NCI-H510A treated with DMSO at 0.1 percent for 48 hours (cell line): ENCODE data around the gene SPOP.

ENCODE experiments used
- DNase-seq: peaks from one replicate; lab custom pipeline; 2025; lab: John Stamatoyannopoulos, UW

SPOP gene

DNA sequence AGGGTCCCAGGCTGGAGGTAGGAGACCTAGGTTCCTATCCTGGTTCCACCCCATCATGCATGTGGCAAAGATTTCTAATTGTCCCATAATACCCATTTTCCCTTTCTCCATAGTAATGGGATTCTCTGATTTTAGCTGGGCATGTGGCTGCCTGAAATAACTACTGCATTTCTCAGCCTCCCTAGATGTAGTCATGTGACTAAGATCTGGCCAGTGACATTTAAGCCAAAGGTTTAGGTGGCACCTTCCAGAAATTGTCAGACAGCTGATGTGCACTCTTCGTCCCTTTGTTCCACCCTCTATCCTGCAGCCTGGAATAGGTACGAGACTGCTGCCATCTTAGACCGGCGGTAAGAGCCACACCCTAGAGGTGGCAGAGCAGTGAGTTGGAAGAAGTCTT lies 94.0 kb downstream of the SPOP start:
- no peak for DNase-seq

DNA sequence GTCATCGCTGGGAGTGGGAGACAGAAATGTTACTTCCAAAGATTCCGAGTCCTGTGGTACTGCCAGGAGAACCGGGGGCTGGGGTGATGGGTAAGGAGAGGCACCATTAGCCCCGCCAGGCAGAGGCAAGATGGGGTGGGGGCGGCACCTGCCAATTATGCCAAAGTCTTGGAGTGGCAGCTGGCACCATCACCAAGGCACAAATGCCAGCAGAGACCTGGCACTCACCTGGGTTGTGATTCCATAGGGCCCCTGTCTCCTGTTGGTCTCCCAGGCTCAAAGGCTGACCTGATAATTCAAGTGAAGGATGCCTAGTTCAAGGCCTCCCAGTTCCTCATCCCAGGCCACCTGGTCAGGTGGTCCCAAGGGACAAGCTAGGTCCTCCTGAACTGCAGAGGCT lies 94.7 kb downstream of the SPOP start:
- no peak for DNase-seq

DNA sequence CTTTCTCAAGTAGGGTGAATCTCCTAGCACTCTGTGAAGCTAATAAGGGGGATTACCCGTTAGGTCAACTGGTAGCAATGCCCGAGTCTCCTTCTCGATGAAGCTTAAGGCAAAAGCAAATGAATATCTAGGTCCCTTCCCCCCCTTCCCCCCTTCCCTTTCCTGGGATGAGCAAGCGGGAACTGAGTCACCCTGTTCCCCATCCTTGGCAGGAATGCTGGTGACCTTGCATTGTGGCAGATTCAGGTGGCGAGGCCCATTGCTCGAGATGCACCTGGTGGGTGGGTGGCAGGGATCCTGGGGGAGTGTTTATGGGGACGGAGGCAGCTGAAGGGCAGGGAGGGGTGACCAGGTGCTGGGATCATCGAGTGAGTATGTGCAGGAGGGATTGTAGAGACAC lies 95.1 kb downstream of the SPOP start:
- DNase-seq: no peak

DNA sequence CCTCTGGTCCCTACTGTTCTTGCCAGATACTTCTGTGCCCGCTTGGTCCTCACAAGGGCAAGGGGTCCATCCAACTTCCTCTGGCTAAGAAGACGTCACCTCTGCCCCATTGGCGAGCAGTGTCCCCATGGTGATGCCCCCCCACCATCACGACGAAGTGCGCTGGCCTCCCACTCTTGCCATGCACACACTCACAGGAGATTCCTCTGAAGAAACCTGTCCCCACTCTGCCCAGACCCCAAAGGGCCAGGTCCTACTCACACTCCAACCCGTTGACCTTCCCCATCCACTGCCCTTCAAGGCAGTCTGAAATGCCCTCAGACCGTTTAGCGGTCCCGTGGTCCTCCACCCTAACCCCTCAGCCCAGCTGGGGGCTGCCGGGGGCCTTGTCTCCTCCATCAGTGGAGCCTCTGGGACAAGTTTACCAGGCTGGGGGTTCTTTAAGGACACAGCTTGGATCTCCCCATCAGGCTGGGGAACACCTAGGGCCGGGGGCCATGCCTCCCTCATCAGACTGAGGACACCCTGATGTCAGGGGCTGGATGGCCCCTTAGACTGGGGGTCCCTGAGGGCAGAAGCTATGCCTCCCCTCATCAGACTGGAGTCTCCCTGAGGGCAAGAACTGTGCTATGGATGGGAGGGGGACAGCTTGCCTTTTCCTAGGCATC lies 95.7 kb downstream of the SPOP start:
- no peak for DNase-seq

DNA sequence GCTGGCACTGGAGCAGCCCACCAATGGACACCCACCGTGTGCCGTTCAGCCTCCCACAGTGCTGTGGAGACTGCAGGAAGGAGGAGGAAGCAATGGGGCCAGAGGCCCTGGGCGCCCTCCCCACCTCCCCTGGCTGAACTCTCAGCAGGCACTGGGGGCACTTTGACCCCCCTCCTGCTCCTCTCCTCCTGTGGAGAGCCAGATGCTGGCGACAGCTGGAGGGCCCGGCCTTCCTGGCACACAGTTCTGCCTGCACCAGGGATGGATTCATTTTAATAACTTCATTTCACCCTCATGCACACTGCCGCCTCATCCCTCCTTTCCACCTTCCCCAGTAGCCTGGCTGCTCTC lies 96.3 kb downstream of the SPOP start:
- no peak for DNase-seq

DNA sequence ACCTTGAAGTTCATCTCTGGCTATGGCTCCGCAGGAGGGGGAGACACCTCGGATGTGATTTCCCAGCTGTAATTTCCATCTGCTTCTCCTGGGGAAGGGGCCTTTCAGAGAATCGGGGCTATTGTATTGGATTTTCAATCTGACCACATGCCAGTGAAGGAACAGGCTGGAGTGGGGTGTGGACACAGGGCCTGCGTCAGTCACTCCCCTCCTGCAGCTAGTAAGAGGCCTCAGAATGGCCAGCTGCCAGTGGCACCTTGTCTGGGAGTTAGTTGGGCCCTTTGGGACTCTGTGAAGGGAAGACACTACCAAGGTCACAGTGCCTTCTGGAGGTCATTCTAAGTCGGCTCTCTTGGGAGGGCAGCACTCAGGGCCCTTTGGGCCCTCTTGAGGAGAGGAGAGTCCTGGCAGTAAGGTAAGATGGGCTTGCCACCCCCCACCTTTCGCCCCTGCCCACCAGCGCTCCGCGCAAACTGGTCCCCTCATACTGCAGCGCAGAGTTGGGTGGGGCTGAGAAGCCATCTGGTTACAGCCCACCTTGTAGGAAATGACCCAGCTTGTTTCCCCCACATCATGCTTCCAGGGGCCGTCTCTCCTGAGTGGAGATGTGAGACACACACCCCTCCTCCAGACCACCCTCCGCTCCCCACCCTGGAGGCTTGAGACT lies 96.8 kb downstream of the SPOP start:
- no peak for DNase-seq

DNA sequence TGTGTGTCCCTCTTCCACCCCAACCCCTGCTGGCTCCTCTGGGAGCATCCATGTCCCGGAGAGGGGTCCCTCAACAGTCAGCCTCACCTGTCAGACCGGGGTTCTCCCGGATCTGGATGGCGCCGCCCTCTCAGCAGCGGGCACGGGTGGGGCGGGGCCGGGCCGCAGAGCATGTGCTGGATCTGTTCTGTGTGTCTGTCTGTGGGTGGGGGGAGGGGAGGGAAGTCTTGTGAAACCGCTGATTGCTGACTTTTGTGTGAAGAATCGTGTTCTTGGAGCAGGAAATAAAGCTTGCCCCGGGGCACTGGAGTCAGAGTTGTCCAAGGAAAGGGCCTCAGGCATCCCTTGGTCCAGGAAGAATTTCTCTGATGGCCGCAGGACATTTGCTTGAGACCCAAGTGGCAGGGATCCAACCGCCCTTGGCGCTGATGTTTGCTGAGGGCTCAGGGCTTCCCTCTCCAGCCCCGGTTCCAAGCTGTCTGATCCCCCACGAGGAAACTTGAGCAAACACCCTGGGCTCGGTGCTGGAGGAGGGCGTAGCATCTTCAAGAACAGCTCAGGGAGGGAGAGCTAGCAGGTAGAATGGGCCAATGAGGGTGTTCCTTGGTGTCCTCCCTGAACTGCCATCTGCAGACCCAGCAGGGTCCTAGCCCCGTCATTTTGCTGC lies 97.7 kb downstream of the SPOP start:
- DNase-seq: no peak

DNA sequence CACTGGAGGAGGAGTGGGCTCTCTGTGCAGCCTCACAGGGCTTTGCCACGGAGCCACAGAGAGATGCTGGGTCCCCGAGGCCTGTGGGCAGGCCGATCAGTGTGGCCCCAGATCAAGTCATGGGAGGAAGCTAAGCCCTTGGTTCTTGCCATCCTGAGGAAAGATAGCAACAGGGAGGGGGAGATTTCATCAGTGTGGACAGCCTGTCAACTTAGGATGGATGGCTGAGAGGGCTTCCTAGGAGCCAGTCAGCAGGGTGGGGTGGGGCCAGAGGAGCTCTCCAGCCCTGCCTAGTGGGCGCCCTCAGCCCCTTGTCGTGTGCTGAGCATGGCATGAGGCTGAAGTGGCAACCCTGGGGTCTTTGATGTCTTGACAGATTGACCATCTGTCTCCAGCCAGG lies 98.4 kb downstream of the SPOP start:
- DNase-seq: no peak

DNA sequence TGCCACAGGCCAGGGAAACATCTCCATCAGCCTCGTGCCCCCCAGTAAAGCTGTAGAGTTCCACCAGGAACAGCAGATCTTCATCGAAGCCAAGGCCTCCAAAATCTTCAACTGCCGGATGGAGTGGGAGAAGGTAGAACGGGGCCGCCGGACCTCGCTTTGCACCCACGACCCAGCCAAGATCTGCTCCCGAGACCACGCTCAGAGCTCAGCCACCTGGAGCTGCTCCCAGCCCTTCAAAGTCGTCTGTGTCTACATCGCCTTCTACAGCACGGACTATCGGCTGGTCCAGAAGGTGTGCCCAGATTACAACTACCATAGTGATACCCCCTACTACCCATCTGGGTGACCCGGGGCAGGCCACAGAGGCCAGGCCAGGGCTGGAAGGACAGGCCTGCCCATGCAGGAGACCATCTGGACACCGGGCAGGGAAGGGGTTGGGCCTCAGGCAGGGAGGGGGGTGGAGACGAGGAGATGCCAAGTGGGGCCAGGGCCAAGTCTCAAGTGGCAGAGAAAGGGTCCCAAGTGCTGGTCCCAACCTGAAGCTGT lies 98.9 kb downstream of the SPOP start:
- DNase-seq: no peak

DNA sequence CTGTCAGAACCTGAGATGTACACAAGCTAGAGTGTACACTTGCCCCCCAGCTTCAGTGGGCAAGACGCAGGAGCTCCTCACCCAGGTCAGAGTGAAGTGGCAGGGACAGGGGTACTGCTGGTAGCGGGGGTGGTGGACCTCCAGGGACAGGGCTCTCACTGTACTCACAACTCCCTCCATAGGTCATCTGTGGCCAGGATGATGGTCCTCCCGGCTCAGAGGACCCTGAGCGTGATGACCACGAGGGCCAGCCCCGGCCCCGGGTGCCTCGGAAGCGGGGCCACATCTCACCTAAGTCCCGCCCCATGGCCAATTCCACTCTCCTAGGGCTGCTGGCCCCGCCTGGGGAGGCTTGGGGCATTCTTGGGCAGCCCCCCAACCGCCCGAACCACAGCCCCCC lies 99.5 kb downstream of the SPOP start:
- DNase-seq: no peak

DNA sequence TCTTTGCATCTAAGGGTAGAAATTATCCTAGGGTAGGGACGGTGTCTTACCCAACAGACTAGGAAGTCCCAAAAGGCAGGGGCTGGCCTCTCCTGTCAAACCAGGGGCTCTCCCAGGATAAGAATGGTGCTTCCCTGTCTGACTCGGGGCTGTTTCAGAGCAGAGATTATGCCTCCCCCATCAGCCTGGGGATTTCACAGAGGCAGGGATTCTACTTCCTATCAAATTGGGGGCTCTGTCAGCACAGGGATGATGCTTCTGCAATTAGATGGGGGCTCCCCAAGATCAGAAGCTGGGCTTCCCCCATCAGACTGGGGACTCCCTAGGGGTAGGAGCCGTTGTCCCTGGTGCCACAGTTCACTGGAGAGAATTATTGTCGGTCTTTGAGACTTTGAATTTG lies 99.9 kb downstream of the SPOP start:
- DNase-seq: no peak

DNA sequence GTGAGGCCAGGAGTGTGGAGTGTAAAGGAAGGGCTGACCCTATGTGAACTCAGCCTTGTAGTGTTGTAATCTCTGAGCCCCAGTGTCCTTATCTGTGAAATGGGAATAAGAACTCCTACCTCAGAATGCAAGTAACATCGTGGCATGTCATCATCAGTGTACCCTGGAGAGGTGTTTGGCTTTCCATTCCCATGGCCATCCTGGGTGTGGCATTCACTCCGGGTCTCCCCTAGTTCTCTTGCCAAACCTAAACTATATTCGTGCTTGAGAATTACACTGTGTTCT lies 100.3 kb downstream of the SPOP start:
- no peak for DNase-seq

DNA sequence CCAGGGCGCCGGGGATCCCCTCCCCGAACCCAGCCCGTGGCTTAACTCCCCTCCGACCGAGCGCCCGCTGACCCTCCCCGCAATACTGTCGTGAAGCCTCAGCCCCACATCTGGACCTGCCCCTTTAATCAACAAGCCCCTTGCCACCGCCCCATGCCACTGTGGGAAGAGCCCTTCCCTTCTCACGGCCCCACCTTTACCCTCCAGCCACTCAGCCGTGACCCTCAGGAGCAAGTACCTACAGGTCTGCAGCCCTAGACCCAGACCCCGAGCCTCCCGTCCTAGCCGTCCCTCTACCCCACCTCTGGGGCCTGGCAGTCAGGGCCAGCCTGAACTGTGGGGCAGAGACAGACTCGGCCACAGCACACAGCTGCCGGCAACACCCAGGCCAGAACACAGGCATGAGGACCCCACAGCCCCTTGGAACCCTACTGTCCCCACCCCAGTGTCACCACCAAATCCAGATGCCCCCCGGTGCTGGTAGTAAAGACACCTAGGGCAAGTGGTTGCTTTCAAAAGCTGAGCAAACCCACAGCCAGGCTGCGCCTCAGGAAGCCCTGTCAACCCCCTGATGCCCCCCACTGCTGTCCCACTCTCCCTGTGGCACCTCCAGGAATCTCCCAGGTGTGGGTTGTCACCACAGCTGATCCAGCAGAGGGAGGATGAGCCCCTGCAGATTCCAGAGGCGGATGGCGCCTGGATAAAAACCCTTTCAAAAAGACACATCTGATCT lies 100.8 kb downstream of the SPOP start:
- no peak for DNase-seq

DNA sequence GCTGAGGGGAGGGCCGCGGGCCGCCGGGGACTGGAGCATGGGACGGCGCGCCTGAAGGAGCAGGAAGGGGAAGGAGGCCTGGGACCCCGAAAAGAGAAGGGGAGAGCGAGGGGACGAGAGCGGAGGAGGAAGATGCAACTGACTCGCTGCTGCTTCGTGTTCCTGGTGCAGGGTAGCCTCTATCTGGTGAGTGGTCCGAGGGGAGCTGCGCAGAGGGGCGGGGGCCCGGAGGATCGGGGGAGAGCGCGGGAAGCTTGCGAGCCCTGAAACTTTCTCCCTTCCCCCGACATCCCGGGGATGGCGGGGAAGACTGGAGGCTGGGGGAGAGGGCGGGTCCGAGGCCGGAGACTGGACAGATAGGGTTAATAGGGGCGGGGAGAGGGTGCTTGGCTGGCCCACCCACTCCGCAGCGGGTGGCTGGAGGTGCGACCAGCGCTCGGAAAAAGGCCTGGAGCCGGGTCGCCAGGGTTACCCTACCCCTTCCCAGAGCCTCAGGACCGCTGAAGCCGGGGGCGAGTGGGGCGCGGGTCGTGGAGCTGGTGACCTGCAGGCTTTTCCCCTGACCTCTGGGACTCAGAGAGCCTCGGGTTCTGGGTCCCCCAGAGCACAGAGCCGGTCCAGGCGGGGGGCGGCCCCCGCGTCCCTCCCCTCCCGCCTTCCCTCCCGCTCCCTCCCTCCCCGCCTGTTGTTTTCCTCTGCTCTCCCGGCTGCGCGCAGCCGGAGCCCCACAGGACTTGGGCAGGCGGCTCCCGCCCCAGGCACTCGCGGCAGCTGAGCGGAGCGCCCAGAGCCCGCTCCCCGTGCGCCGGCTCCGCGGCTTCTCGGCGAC lies 101.6 kb downstream of the SPOP start:
- peak; percentile 25 for DNase-seq

DNA sequence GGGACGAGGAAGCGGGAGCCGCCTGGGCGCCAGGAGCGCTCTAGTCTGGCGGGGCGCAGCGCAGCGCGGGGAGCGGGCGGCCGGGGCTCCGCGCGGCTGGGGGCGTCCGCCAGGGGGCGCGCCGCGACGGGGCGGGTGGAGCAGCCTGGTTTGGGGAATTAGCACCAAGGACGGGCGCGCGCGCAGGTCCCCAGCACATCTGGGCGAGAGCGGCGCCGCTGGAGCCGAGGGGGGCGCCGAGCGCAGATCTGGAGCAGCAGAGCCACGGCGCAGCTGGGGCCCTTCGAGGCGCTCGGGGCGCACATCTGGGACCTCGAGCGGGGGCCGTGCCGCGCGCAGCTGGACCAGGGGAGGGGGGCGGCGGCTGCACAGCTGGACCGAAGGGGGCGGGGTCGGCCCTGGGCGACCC lies 102.2 kb downstream of the SPOP start, which contains the start of gene NXPH3:
NXPH3 (plus strand) TSS at position 193 of the 409 bp plus-strand sequence. CDS start 349 bp downstream, outside the sequence.
- peak; percentile 53 for DNase-seq

DNA sequence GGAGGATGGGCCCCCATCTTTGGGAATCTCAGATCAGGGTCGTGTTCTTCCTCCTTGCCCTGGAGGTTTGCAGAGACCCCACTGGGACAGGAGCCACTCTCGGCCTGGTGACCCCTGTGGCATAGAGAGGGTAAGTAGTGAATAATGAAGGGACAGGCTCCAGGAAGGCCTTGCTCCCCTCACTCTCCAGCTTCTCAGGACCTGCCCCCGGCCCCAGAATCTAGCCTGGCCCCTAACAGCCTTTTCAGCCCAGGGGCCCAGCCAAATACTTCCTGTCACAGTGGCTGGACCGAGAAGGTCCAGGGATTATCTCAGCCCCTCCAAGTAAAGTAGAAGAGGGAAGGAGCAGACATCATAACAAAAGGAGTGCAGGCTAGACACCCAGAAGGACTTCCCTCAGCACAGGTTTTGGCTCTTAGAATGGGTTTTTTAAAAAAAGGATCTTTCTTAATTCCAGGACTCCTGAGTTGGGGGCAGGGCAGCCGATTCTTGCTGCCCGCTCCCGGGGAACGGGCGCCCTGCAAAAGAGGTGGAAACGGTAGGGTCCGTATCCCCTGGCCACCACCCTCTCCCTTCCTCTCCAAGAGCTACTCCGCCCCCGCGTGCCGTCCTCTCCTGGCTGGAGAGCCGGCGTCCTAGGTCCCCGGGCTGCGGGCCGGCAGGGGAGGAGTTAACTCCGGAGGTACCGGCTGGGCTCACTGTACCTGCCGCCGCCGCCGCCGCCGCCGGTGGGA lies 102.8 kb downstream of the SPOP start:
- no peak for DNase-seq

DNA sequence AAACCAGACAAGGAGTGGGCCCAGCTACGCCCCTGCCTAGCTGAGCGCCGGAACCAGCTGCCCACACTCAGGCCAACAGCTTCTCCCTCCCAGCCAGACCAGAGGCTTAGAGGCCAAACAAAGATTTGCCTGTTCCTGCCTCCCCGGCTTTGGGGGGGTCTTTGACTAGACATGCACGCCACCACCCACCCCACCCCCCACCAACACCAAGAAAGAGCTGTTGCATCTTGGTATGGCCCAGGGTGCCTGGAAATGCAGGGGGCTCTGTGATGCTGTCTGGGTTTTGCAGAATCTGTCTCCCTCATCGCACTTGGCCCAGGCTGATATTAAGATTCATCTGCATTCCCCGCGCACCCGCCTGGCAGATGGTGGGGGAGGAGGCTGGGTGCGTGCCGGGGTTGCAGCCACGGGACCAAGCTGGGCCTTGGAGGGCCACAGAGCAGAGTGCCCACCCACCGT lies 103.5 kb downstream of the SPOP start:
- DNase-seq: no peak

DNA sequence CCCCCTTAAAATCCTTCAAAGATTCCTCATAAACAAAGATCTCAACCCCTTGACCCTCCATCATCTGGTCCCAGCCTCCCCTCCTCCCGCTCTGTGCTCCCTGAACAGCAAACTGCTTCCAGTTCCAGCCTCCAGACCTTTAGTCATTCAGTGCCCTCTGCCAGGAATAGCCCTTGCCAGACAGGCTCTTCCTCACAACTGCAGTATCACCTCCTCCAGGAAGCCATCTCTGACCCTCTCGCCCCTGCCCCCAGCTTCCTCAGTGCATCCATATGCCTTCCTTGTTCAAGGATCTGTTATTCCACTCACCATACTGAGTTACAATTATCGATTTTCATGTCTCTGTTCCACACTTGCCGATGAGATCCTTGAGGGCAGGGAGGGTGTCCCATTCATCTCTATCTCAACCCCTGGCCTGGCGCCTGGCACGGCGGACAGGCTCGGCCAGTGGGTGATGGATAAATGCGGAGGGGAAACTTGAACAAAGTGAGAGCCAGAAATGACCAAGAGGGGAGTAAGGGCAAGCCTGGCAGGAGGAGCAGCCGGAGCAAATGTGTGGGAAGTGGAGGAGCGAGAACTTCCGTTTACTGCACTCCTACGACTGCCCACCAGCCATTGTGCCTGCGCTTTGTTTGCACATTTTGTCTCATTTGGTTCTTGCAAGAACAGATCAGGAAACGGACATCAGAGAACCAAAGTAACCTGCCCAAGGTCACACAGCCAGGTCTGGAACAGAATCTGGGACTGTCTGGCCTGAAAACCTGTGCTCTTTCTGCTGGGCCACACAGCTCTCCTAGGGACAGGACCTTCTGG lies 104.2 kb downstream of the SPOP start:
- no peak for DNase-seq

DNA sequence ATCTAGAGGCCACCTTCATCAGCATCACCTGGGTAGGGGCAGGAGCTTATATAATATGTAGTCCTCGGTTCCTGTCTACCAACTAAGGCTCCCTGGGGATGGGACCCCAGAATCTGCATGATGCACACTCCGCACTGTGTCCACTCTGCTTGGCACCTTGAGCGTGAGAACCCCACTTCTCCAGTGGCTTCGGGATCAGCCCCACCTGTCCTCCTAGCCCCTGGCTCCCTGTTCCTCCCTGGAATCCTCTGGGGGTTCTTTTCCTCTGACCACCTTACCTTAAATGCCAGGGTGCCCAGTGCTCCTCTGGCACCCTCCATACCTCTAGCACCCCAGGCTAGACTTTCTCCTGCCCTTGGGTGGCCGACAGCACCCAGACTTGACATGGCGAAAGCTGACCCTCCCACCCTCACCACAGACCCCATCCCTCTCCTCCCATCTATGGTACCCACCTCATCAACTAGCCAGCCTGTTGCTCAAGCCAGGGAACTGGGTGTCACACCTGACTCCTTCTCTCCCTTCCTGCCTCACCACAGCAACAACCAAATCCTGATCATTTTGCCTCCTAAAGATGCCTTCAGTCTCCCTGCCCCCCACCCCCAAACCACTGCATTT lies 105.0 kb downstream of the SPOP start:
- no peak for DNase-seq

DNA sequence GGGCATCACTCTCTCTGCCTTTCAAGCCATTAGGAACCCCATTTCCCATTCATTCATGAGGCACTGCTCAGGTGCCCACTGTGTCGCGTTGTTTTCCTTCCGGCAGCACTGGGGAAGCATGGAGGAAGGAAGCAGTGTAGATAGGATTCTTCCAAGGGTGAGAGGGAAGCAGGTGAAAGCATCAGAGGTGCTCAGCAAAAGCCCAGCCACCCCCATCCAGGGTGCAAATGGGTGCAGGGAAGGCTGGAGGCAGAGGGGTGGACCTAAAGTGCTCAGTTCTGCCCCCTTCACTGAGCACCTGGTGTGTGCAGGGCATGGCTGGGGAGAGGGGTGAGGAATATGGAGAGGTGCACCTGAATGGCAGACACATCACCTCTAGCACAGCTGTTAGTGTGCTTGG lies 105.7 kb downstream of the SPOP start:
- no peak for DNase-seq
